GM18507 (cell line): ENCODE measurements around the gene TP53I11.

Experiments used
- DNase-seq: peaks from one replicate; pipeline ENCODE4 v3.0.0; 2011; ENCODE audit warnings: low read depth; ENCODE audit not compliant: insufficient read length; ENCODE audit errors: extremely low spot score
- FAIRE-seq: peaks from 2 replicates; lab custom pipeline; 2011; peaks lifted over from hg19 to GRCh38; lab: Jason Lieb, UNC

TP53I11 gene

DNA sequence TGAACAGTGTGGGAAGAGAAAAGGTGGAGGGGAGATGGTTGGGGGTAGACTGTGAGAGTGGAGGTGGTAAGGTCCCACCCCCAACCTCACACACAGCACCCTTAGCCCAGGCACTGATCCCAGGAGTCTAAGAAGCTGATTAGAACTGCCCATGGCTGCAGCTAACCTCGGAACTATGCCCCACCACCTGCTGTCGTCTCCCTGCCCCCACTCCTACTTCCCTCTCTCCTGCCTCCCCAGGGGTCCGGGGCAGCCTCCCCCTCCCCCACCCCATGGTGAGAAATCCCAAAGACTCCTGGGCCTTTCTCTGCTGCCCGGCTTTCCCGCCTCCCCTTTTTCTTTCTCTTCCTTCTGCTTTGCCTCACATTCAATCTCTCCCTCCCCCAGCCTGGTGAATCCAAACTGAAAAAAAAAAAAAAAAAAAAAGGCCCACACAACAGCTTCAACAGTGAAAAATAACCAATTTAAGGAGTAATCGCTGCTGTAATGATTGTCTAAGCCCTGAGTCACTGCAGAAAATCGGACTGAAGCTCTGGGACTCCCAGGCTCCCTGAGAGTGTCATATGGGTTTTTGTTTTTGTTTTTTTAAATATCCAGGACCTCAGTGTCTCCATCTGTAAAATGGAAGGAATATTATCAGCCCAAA lies 9.6 kb upstream of the TP53I11 start:
- FAIRE-seq = no peak
- no peak for DNase-seq

- FAIRE-seq (no peak), DNase-seq (no peak)
These were observed 8.4 kb upstream of the TP53I11 start for GRCh38 chr11:44959064-44959463.

GRCh38 chr11:44957776-44958564 lies 7.3 kb upstream of the TP53I11 start:
- FAIRE-seq (no peak), DNase-seq (no peak)

DNA sequence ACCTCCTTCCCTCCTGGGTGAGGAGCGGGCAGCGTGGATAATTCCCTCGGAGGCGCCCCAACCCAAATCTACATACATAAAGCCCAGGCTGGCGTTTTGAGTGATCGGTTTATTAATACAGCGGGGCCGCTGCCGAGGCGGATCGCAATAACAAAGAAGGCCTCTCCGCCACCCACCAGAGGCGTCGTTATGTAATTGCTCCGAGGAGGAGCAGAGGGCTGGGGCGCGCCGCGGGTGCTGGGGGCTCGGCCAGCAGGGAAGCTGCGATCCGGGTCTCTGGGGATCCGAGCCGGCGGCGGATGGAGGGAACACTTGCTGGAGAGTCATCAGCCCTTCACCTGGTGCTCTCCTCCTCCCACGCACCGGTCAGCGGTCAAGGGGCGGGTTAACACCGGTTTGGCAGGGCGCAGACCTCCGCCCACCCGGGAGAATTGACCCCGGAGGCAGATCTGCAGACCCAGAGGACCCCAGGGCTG lies 6.4 kb upstream of the TP53I11 start:
- DNase-seq = no peak
- FAIRE-seq = no peak

DNA sequence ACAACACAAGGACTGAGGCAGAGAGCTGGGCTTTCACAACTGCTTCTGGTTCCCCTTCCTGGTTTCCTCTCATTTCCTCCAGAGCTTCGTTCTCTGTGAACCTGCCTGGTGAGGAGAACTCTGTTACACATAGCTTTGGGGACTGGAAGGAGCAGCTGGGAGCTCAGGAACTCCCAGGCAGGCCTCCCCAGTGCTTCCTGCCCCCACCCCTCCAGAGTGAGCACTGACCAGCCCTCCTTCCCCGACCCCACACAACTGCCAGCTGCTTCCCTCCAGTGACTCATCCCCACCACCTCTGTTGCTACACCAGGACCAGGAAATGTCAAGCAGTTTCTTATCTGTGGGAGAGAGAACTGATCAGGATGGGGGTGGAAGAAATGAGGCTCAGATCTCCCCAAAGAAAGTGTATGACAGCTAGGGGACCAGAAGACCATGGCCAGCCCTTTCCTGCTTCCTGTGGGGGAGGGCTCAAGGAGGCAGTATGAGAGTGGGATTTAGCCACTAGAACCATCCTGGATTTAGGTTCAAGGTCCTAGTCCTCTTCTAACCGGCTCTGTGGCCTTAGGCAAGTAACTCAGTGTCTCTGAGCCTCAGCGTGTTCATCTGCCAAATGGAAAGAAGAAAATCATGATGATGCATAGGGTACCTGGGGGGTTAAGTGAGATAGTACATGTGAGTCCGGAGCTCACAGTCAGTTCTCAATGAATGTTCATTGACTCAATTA lies 4.5 kb upstream of the TP53I11 start:
- FAIRE-seq (no peak), DNase-seq (no peak)

DNA sequence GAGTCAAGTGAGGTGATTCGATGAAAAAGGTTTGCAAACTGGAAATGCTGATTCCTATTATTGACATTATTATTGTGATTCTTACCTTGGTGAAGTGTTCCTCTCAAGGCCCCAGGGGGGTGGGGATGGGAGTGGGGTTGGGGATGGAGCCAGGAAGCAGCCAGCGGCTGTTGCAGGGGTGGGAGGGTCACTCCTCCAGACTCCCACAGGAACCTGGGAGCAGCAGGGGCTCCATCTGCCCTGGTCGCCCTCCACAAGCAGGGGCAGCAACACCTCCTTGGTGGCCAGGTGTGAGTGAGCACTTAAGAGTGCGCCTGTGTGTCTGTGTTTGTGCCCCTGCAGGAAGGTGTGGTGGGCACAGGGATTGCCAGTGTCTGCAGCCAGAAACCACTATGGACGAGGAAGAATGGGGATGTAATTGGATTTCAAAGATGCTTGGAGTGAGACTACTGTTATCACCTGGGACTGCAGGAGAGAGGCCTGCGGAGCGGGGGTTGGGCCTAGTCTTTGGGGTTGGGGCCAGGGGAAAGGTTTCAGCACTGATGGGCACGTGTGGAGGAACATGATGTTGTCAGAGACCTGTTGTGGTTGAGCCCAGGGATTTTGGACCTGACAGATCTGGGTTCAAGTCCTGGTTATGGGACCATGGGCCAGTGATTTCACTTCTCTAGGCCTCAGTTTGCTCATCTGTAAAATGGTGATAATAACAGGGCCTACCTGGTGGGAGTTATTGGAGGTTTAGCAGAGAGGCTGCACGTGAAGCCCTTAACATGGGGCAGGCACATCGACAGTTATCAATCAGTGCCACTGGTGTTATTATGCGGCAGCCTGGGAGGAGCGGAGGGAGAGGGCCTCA lies 3.6 kb upstream of the TP53I11 start:
- FAIRE-seq = no peak

GRCh38 chr11:44952500-44953260 lies 2.0 kb upstream of the TP53I11 start:
- FAIRE-seq = no peak
- DNase-seq = no peak

More for the DNA sequence above, 3.6 kb upstream of the TP53I11 start:
- no peak for DNase-seq

GRCh38 chr11:44952082-44952481 lies 1.4 kb upstream of the TP53I11 start:
- DNase-seq (no peak), FAIRE-seq (no peak)

DNA sequence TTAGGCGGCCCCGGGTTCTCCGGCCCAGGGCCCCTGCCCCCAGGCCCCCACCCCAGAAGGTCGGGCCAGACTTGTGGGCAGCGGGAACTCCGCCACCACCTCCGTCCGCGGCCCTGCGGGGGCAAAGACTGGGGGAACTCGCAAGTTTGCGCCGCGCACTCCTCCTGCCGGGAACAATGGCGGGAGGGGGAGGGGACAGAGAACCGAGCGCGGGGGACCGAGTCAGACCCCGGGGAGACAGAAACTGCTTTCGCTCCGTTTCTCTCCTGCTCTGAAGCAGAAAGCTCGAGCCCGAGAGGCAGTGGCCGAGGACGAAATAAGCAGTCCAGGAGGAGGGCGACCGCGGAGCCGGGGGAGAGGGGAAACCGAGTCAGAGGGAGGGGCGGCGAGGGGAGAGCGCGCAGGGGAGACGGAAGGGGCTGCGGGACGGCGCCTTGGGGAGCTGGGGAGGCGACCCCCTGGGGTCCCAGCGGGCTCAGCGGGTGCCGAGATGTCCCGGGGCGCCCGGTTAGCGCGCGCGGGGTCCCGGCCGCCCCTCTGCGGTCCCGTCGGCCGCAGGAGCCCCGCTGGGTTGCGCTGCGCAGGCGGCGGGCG lies 555 bp downstream of the TP53I11 start:
- FAIRE-seq (no peak), DNase-seq (no peak)

GRCh38 chr11:44949160-44950030 lies 1.3 kb downstream of the TP53I11 start:
- FAIRE-seq (no peak), DNase-seq (no peak)

GRCh38 chr11:44948155-44948554 lies 2.5 kb downstream of the TP53I11 start:
- DNase-seq (no peak), FAIRE-seq (no peak)

DNA sequence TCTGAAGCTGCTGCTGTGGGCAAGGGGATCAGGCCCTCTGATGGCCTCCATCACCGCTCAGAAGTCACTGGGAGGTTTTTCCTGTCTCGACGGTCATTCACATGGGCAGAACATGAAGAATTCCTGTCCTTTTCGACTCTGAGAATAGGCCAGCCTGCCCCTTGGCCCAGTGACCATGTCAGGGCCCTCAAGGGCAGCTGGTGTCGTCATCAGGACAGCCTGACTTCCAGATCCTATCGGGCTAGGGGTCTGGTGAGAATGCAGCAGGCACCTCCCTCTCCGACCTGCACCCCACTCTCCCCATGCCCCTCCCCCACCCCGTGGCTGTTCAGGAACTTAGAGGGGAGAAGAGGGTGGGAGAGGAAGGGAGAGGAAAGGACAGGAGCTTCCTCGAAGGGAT lies 3.6 kb downstream of the TP53I11 start:
- FAIRE-seq = no peak
- DNase-seq = no peak

DNA sequence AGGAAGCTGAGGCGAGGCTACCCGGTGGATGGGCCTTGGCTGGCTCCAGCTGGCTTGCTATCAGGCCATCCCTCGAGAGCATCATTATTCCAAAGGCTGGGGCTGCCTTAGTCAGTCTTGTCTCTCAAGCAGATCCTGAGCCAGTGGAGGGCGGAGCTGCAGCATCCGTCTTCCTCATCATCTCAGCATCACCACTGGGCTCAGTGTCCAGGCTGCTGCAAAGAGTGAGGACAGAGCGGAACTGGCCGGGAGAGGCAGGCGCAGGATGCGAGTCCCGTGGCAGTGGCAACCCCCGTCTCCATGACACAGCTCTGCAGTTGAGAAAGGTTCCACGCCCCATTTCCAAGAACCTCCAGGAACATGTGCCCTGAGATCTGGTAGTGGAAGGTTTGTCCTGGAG lies 4.4 kb downstream of the TP53I11 start:
- FAIRE-seq (no peak), DNase-seq (no peak)

- no peak for FAIRE-seq
- no peak for DNase-seq
These were observed 5.0 kb downstream of the TP53I11 start for GRCh38 chr11:44945666-44946065.

- FAIRE-seq (no peak), DNase-seq (no peak)
These were observed 5.8 kb downstream of the TP53I11 start for GRCh38 chr11:44944853-44945235.

- no peak for DNase-seq
- FAIRE-seq = no peak
These were observed 6.4 kb downstream of the TP53I11 start for GRCh38 chr11:44944181-44944852.

GRCh38 chr11:44943696-44944095 lies 7.0 kb downstream of the TP53I11 start:
- FAIRE-seq (no peak), DNase-seq (no peak)
